GM12878 (cell line): ENCODE results near the gene SLC22A31. TPM values are rescaled to one million over a fixed set of nuclear protein-coding genes. Genes with fewer than 3 reads are reported as not detected.
A peak's percentile ranks its signal among the peaks of the same experiment; 100 is the strongest.

Experiments used
- ATAC-seq: fragments of 200-7000 bp; cut with Tn5 transposase; 3 replicates; pipeline ENCODE4 v1.9.1; 2020; ENCODE audit warnings: mild to moderate bottlenecking, moderate library complexity
- BruUV-seq: library from RNA; stranded (reverse); fragments of 400-500 nt; replicated peaks from 2 replicates; lab custom pipeline; 2021; lab: Mats Ljungman, UMichigan
- CTCF ChIA-PET: fragments of 300-600 bp; sonication (Branson Sonifier 250); formaldehyde crosslinking; extraction: SDS; loops from one replicate; lab custom pipeline; 2021; ENCODE audit warnings: inconsistent platforms; lab: Yijun Ruan, JAX
- POLR2A ChIA-PET: fragments of 350-600 bp; formaldehyde crosslinking; extraction: SDS; loops from one replicate; lab custom pipeline; 2021; ENCODE audit warnings: inconsistent platforms; lab: Charles Lee
- RAD21 ChIA-PET: fragments of 300-600 bp; sonication (Branson Sonifier 250); formaldehyde crosslinking; loops from one replicate; lab custom pipeline; 2023; ENCODE audit warnings: antibody characterized with exemption; ENCODE audit not compliant: unreplicated experiment; lab: Charles Lee
- SMC1A ChIA-PET: fragments of 300-600 bp; sonication (Branson Sonifier 250); formaldehyde crosslinking; loops from one replicate; lab custom pipeline; 2023; ENCODE audit not compliant: unreplicated experiment, uncharacterized antibody; lab: Charles Lee
- DNase-seq: peaks from one replicate; pipeline ENCODE4 v3.0.0-alpha.2; 2011; ENCODE audit warnings: low read depth, low spot score
- FAIRE-seq: peaks from 3 replicates; lab custom pipeline; 2011; peaks lifted over from hg19 to GRCh38; lab: Jason Lieb, UNC
- H2AFZ ChIP-seq: 2 replicates; pipeline ENCODE4 v1.6.0; 2011; ENCODE audit warnings: low read depth, low read length, control low read depth; ENCODE audit not compliant: control insufficient read depth
- H3K27ac ChIP-seq: 2 replicates; pipeline ENCODE4 v1.5.1; 2011; ENCODE audit warnings: control low read depth; ENCODE audit not compliant: control insufficient read depth, insufficient read depth
- H3K27me3 ChIP-seq, 2 experiments: replicated peaks in 1 of 2; 2 replicates each; pipeline versions ENCODE4 v1.6.0 to v1.6.1; 2011; ENCODE audit warnings: low read length in 1 of 2; ENCODE audit not compliant: control insufficient read depth in 2 of 2, insufficient read depth in 2 of 2
- H3K36me3 ChIP-seq, 2 experiments: 2 replicates each; pipeline ENCODE4 v1.5.1; 2011; ENCODE audit warnings: low read length in 1 of 2; ENCODE audit not compliant: control insufficient read depth in 2 of 2, insufficient read depth in 2 of 2
- H3K4me1 ChIP-seq: 2 replicates; pipeline ENCODE4 v1.6.1; 2011; ENCODE audit warnings: mild to moderate bottlenecking, low read length, moderate library complexity, mixed read lengths; ENCODE audit not compliant: control insufficient read depth, insufficient read depth
- H3K4me2 ChIP-seq: 2 replicates; pipeline ENCODE4 v1.6.0; 2011; ENCODE audit warnings: control low read depth; ENCODE audit not compliant: control insufficient read depth, insufficient read depth
- H3K4me3 ChIP-seq: fragments of 200-600 bp; sonication (generic); 2 replicates; pipeline ENCODE4 v1.5.1; 2016
- H3K79me2 ChIP-seq: 2 replicates; pipeline ENCODE4 v1.6.0; 2011; ENCODE audit warnings: low read length; ENCODE audit not compliant: control insufficient read depth, insufficient read depth
- H3K9ac ChIP-seq: 2 replicates; pipeline ENCODE4 v1.8.0; 2011; ENCODE audit warnings: low read length, control low read depth, mixed read lengths; ENCODE audit not compliant: control insufficient read depth, insufficient read depth
- H3K9me3 ChIP-seq: replicated peaks from 3 replicates; pipeline ENCODE4 v1.5.1; 2011; ENCODE audit warnings: mild to moderate bottlenecking, low read length; ENCODE audit not compliant: control insufficient read depth, insufficient read depth
- H4K20me1 ChIP-seq: 2 replicates; pipeline ENCODE4 v1.6.0; 2011; ENCODE audit not compliant: control insufficient read depth, insufficient read depth
- BCL3 ChIP-seq: IDR thresholded peaks from 2 replicates; pipeline ENCODE4 v1.6.1; 2011; ENCODE audit warnings: borderline replicate concordance, low read depth, mild to moderate bottlenecking, moderate library complexity, low read length; ENCODE audit not compliant: insufficient read depth, poor library complexity, severe bottlenecking
- BRCA1 ChIP-seq: IDR thresholded peaks from 2 replicates; pipeline ENCODE4 v1.6.1; 2011; ENCODE audit warnings: low read depth, low read length, improper control_type of control experiment
- CHD4 ChIP-seq: fragments of 200-600 bp; sonication (generic); IDR thresholded peaks from 2 replicates; pipeline ENCODE4 v1.6.1; 2016; ENCODE audit warnings: mild to moderate bottlenecking
- TCF3 ChIP-seq: IDR thresholded peaks from 2 replicates; pipeline ENCODE4 v1.6.1; 2012; ENCODE audit warnings: low read depth, mild to moderate bottlenecking, low read length, borderline replicate concordance; ENCODE audit not compliant: insufficient read depth
- WGBS: methylation state at CpG from one replicate; pipeline ENCODE4 v1.1.6; 2016; ENCODE audit warnings: low lambda C conversion rate; ENCODE audit not compliant: insufficient replicate concordance, insufficient coverage; ENCODE audit errors: missing lambda C conversion rate; 5-methylcytosine and 5-hydroxymethylcytosine counted together
- in situ Hi-C: fragments of 300-500 bp; cut with MboI; formaldehyde crosslinking; loops from 9 replicates; pipeline ENCODE4 v1.14.3; 2018; ENCODE audit warnings: mixed read lengths
- intact Hi-C: fragments of 100-400 bp; cut with micrococcal nuclease; formaldehyde crosslinking; loops from one replicate; pipeline ENCODE4 v1.14.2; 2022; ENCODE audit not compliant: unreplicated experiment
- polyA plus RNA-seq, 11 experiments: library from polyadenylated mRNA; depleted of rRNA in 4 of 11; unstranded in 6 of 11; stranded (reverse) in 5 of 11; fragments of >200 nt; fragmentation: Nextera tagmentation in 4 of 11; fragmentation: Illumina TruSeq in 1 of 11; extraction: Ambion mirVana in 4 of 11; extraction: Trizol in 1 of 11; gene quantifications; 1 replicate in 1 of 11; 2 replicates in 10 of 11; pipeline versions ENCODE4 v1.2.1 to v1.2.3, GENCODE V29; 2011 to 2016; ENCODE audit warnings: inconsistent platforms in 2 of 11, missing spikeins in 2 of 11, low read depth in 1 of 11
- total RNA-seq, 4 experiments: library from RNA; depleted of rRNA in 3 of 4; stranded (reverse); fragments of >200 nt in 3 of 4; fragmentation: Illumina TruSeq in 1 of 4; extraction: Trizol in 1 of 4; gene quantifications; 2 replicates each; pipeline versions ENCODE4 v1.2.1 to v1.2.3, GENCODE V29; 2013 to 2021

Gene SLC22A31
- total and polyA plus RNA-seq, 10 of the 15 experiments (the other 5 are each of a cell fraction or from before 2014, with no cell fraction given) = 0.13 to 0.24 (median 0.23) TPM; not detected in 7

GRCh38 chr16:89191033-89191900 lies 9.1 kb downstream of the SLC22A31 start:
- WGBS = 69% methylated on average over 38 of the region's 44 CpGs
- no peak overlapping the region for H3K27ac ChIP-seq
- no peaks in the 10 kb centered on the region for H3K9me3 ChIP-seq
- in situ Hi-C loops = no loop called here
- H2AFZ ChIP-seq = no peak overlapping the region
- no peak for FAIRE-seq
- no peaks in the 10 kb centered on the region for H3K79me2 ChIP-seq
- no peaks in the 10 kb centered on the region for H4K20me1 ChIP-seq
- no peaks in the 10 kb centered on the region for H3K36me3 ChIP-seq
- TF ChIP-seq TCF3 (no peak), BCL3 (peak; percentile 18), CHD4 (no peak), BRCA1 (no peak)
- TF ChIP-seq, all 136 proteins: peak for 1
- no peak overlapping the region for H3K4me3 ChIP-seq
- H3K9ac ChIP-seq = no peak overlapping the region
- ChIA-PET POLR2A (no interaction called here), RAD21 (no interaction called here), CTCF (no interaction called here), SMC1A (no interaction called here)
- no peaks in the 10 kb centered on the region for H3K4me1 ChIP-seq
- H3K4me2 ChIP-seq = no peak overlapping the region
- intact Hi-C loops = no loop called here
- H3K27me3 ChIP-seq = no peaks in the 10 kb centered on the region
- BruUV-seq = no TSS peak
- ATAC-seq (no peak), DNase-seq (no peak)
